NCI-H748 (cell line): ENCODE results near the gene USP32.

Source experiments
- DNase-seq: peaks from one replicate; lab custom pipeline; 2025; ENCODE audit not compliant: unreplicated experiment; lab: John Stamatoyannopoulos, UW

USP32 gene

DNA sequence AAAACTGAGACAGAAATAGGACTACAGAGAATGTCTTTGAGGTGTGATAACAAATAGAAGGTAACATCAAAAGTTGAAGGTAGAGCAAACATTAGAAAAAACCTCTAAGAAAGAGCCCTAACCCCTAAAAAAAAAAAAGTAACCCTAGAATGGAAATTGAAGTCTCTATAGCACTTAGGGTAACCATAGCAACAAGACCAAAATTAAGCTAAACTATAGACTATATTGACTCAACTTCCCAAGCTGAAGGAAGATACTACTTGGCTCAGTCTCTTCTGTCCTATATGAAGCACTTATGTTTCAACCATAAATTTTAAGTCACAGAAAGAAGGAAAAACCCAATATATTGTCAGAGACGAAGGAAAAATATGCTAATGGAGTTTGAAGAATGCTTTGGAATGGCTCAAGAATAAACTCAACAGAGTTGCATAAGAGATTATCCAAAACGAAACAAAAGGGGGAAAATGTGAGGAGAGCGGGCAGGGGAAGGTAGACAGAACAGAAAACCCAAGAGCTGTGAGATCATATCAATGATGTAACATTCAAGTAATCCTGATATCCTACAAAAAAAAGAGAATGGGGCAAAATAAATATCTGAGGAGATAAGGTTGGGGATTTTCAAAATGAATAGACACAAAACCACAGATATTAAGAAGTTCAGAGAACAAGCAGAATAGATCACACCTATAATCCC is 88.4 kb downstream of the USP32 start:
- no peak for DNase-seq

DNA sequence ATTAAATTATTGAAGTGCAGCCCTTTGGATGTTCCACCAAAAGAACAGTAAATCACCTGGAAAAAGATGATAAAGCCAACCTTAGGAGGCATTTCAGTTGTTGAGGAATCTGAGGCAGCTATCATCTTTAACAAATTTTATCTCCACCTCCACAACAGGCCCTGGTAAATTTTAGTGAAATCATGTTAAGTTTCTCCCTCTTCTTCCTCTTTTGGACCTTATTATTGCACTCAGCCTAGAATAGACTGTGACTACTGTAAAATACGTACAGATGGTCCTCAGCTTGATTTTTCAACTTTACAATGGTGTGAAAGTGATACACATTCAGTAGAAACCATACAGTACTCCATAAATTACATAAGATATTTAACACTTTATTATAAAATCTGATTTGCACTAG is 90.3 kb downstream of the USP32 start:
- no peak for DNase-seq

- no peak for DNase-seq
Measured at GRCh38 chr17:60300949-60301348, 91.0 kb downstream of the USP32 start.

DNA sequence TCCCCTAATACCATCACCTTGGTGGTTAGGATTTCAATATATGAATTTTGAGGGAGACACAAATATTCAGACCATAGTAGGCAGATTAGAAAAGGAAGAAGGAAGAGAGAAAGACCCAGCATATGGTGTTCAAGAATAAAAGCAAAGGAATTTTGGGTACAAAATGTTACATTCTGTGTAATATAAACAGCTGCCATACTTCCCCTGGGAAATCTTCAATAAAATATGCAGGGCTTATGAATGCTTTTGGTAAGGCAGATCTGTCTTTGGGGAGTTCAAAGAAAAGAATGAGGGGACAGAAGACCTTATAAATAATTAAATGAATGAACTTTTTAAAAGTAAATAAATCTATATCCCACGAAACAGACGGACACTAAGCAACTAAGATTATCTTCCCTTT is 91.9 kb downstream of the USP32 start:
- no peak for DNase-seq

- no peak for DNase-seq
Measured at GRCh38 chr17:60297760-60298401, 94.1 kb downstream of the USP32 start.

GRCh38 chr17:60296177-60296576 is 95.8 kb downstream of the USP32 start:
- no peak for DNase-seq

DNA sequence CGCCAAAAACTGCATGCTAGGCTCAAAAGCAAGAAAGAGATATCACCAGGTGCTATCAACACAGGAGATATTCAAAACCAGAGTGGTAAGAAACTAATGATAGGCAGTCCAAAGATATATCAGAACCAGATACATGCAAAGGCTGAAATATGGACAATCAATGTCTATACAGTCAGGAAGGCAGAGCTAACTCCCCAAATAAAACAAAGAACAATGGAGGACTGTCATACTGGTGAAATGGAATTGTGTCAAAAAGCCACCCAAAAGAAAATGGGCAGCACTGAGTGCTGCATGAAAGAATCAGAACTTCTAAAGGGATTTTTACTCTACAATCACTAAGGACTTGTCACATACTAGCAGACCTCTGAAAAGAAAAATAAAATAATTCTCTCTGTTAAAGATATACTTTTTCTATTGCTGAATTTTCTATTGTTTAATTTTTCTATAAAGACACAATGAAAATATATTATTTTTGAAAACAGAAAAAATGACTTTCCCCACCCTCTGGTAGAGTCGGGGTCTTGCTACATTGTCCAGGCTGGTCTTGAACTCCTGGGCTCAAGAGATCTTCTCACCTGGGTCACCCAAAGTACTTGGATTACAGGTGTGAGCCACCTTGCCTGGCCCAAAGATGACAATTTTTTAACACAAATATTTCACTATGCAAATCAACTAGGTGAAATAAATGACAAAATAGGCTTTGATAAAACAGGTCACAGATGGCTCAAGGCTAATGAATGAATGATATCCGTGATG is 98.2 kb downstream of the USP32 start:
- no peak for DNase-seq

GRCh38 chr17:60292697-60293096 is 99.2 kb downstream of the USP32 start:
- no peak for DNase-seq

DNA sequence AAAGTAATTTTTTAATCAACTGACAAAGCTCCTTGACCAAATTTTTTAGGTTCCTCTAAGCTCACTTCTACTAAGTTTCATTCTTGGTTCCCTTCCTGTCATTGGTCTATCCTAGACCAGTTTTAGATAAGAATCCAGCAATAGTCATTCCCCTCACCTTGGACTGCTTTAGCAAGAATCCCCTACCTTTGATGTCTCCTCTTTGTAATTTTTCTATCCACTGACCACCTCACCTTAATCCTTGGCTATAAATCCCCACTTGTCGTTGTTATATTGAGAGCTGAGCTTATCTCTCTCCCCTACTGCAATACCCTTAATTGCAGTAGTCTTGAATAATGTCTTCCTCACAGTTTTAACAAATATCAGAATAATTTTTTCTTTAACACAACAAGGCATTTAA is 107.2 kb downstream of the USP32 start:
- no peak for DNase-seq

DNA sequence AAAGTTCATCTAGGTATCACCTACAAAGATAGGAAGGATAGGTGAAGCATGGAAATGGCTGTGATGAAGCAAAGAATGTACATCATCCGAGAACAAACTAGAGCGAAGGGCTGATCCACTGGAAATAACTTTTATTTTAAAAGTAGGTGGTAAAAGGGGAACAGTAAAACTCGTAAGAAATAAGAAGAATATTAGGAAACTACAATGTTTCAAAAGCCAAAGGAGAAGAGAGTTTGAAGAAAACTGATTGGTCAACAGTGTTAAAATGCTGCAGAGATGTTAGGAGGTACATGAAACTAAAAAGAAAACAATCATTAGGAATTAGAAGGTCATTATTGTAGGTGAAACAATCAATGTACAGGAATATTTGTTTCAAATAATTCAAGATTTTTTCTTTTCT is 108.1 kb downstream of the USP32 start:
- no peak for DNase-seq

DNA sequence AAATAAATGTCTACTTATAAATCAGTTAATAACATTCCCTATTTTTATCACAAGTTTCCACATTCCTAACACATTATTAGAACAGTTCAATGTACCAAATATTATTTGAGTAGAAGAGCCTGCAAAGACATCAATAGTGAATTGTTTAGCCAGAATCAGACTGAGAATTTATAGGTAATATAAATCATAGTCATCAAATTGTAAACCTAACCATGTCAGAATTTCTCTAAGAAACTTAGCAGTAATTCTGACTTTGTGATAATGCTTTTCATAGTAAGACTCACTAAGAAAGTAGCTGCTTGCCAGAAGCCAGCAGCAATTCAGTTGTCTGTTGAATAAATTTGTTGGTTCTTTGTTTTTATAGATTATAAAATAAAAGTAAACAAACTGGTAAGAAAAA is 111.3 kb downstream of the USP32 start:
- DNase-seq: no peak

DNA sequence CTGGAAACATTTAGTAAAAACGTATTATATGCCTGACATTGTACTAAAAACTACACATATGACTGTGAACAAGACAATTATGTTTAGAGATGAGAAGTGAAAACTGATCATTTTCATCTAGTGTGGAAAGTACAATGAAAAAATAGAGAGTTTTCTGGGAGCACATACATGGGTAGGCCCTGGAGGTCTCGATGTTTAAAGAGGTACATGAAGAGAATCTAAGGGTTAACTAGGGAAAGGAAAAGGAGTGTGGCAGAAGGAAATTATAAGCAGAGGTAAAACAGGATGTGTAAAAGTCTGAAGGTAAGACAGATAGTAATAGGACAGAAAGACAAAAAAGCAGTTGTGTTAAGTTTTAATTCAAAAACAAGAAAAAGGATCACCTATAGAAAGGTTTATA is 113.7 kb downstream of the USP32 start:
- no peak for DNase-seq

DNA sequence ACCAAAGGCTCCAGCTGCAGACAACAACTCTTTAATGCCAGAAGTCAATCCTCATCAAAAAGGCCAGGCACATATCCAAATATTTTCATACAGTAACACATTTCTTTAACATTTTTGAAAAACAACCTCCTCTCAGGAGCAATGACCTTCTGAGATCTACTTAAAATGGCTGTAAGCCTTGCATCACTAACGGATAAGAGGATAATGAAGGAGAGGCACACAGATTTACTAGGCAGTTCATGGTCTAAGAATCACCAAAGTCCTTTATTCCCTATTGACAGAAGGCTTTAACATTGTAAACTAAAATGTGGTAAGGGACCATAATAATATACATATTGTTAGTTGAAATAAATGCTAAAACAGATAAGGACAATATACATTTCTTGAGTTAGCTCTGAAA is 114.7 kb downstream of the USP32 start:
- DNase-seq: no peak

DNA sequence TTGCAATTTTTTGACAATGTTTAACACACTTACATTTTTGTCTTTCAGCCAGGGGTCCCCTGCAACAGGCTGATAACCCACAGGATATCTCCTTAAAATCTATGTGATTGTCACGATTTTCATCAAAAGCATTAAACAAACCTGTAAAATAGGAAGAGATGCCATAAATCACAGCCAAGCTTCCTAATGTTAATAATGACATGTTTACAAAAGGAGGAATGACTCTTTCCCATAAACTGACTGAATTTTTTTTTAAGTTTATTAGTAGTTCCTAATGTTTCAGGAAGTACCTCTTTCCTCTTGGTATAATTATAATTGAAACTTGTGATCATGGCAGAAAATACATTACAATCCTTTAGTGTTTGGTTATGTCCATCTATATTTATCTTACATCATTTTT is 122.5 kb downstream of the USP32 start:
- DNase-seq: no peak

- DNase-seq: no peak
Measured at GRCh38 chr17:60260540-60260939, 131.4 kb downstream of the USP32 start.

GRCh38 chr17:60258313-60258712 is 133.6 kb downstream of the USP32 start:
- DNase-seq: no peak

- DNase-seq: no peak
Measured at GRCh38 chr17:60256174-60256573, 135.8 kb downstream of the USP32 start.

GRCh38 chr17:60253048-60253447 is 138.9 kb downstream of the USP32 start:
- no peak for DNase-seq

GRCh38 chr17:60252459-60252858 is 139.5 kb downstream of the USP32 start:
- no peak for DNase-seq

GRCh38 chr17:60249290-60249826 is 142.6 kb downstream of the USP32 start:
- no peak for DNase-seq

- DNase-seq: no peak
Measured at GRCh38 chr17:60248618-60249289, 143.2 kb downstream of the USP32 start.
